Adrenal gland (tissue), 12 donors: ENCODE measurements around the gene CNTN4. TPM values are rescaled to one million over a fixed set of nuclear protein-coding genes. Genes with fewer than 3 reads are reported as not detected.

Experiments
- DNase-seq, 7 donors: peaks; one replicate each; pipeline ENCODE4 v3.0.0-alpha.2; 2019 to 2020
- H3K27ac ChIP-seq, 5 donors: fragments of 200-600 bp; sonication (generic) in 4 of 5; 1 replicate in 3 of 5; 2 replicates in 2 of 5; pipeline versions ENCODE4 v1.5.1 to v1.8.0; 2016 to 2020; ENCODE audit warnings: mild to moderate bottlenecking in 1 of 5
- H3K27me3 ChIP-seq: fragments of 200-600 bp; 2 replicates; pipeline ENCODE4 v1.8.0; 2021
- H3K36me3 ChIP-seq, 2 donors: fragments of 200-600 bp; replicated peaks in 1 of 2; 1 replicate in 1 of 2; 2 replicates in 1 of 2; pipeline versions ENCODE4 v1.5.1 to v1.8.0; 2018 to 2022
- H3K4me1 ChIP-seq, 2 donors: fragments of 200-600 bp; replicated peaks in 1 of 2; 1 replicate in 1 of 2; 2 replicates in 1 of 2; pipeline versions ENCODE4 v1.5.1 to v1.8.0; 2018 to 2021
- H3K4me3 ChIP-seq, 4 donors: fragments of 200-600 bp; sonication (generic) in 3 of 4; one replicate each; pipeline ENCODE4 v1.5.1; 2016 to 2018
- H3K9me3 ChIP-seq, 3 donors: fragments of 200-600 bp; sonication (generic) in 1 of 3; replicated peaks in 1 of 3; 1 replicate in 2 of 3; 2 replicates in 1 of 3; pipeline versions ENCODE4 v1.5.1 to v1.8.0; 2016 to 2021
- CTCF ChIP-seq, 6 experiments: fragments of 450-650 bp in 4 of 6; fragments of 200-600 bp in 2 of 6; sonication (generic) in 1 of 6; IDR thresholded peaks; 1 replicate in 5 of 6; 2 replicates in 1 of 6; pipeline versions ENCODE4 v1.5.1 to v1.8.0; 2016 to 2021; ENCODE audit warnings: antibody characterized with exemption in 6 of 6, mild to moderate bottlenecking in 2 of 6, moderate library complexity in 1 of 6
- POLR2A ChIP-seq, 2 donors: fragments of 450-650 bp; IDR thresholded peaks; one replicate each; pipeline ENCODE4 v1.6.1; 2017; ENCODE audit warnings: antibody characterized with exemption in 2 of 2, mild to moderate bottlenecking in 2 of 2, moderate library complexity in 1 of 2
- WGBS, 4 donors: extraction: QIAGEN DNeasy Blood & Tissue Kit in 2 of 4; methylation state at CpG; one replicate each; pipeline versions ENCODE4 v1.1.5 to v1.1.7; 2013 to 2017; 5-methylcytosine and 5-hydroxymethylcytosine counted together
- intact Hi-C, 2 donors: fragments of 100-400 bp; cut with DNase I; formaldehyde crosslinking; loops; one replicate each; pipeline versions ENCODE4 v1.14.1 to v1.15.0; 2022 to 2023
- polyA plus RNA-seq, 3 donors: library from polyadenylated mRNA; stranded (reverse); fragments of 200-250 nt in 2 of 3; fragments of 350-450 nt in 1 of 3; fragmentation: Illumina TruSeq in 1 of 3; extraction: RNeasy Lipid Tissue Mini Kit (QIAGEN cat#74804) in 1 of 3; gene quantifications; one replicate each; pipeline ENCODE4 v1.2.3, GENCODE V29; 2013 to 2014
- total RNA-seq, 9 donors: library from RNA; depleted of rRNA in 4 of 9; stranded (reverse); fragments of >200 nt in 4 of 9; fragments of 120-200 nt in 1 of 9; fragmentation: NEBNext Ultra II Directional in 1 of 9; extraction: Animal tissue kit (Norgen Biotek cat#: 25700) in 1 of 9; gene quantifications; one replicate each; pipeline versions ENCODE4 v1.1.0 to v1.2.4, GENCODE V29; 2013 to 2023
- donor health status: healthy with polysubstance abuse.
- donor health status: Bipolar disorder and iron deficiency.
- donor health status: DM: yes; HTN: yes; CAD: no.
- donor health status: DM: no; HTN: no; CAD: no.
- donor health status: DM: no; HTN: no; CAD: no.
- donor health status: DM: yes; HTN: yes; CAD: no.

CNTN4 gene
- total and polyA plus RNA-seq, 12 donors = 0.17 to 9.2 (median 1.6) TPM

- TF ChIP-seq POLR2A (IDR thresholded peaks at IDR 0.05) = no peak
- no peak for TF ChIP-seq CTCF (IDR thresholded peaks at IDR 0.05)
- H3K36me3 ChIP-seq = no peaks in the 10 kb centered on the region
- intact Hi-C loops = no loop called here
- no peaks in the 10 kb centered on the region for H3K27me3 ChIP-seq
- no peak for DNase-seq
- no peak overlapping the region for H3K4me3 ChIP-seq
- 22 to 64% (median 49%) methylated on average over 2 of the region's 2 CpGs for WGBS, 4 donors
- no peaks in the 10 kb centered on the region for H3K9me3 ChIP-seq
- no peak overlapping the region for H3K27ac ChIP-seq
- H3K4me1 ChIP-seq = no peaks in the 10 kb centered on the region
Observed at GRCh38 chr3:2218816-2219215, 120.2 kb downstream of the CNTN4 start.

- H3K4me3 ChIP-seq = no peak overlapping the region
- no peak for DNase-seq
- H3K9me3 ChIP-seq = no peaks in the 10 kb centered on the region
- TF ChIP-seq POLR2A (IDR thresholded peaks at IDR 0.05) (no peak), CTCF (IDR thresholded peaks at IDR 0.05) (no peak)
- H3K27ac ChIP-seq = no peak overlapping the region
- intact Hi-C loops = no loop called here
- H3K4me1 ChIP-seq = no peaks in the 10 kb centered on the region
- H3K36me3 ChIP-seq = no peaks in the 10 kb centered on the region
- no peaks in the 10 kb centered on the region for H3K27me3 ChIP-seq
- 67 to 73% (median 70%) methylated on average over 4 of the region's 4 CpGs for WGBS, 4 donors
Observed at GRCh38 chr3:2236203-2236602, 137.5 kb downstream of the CNTN4 start.

- Histone ChIP-seq H3K9me3 (no peaks in the 10 kb centered on the region), H3K36me3 (no peaks in the 10 kb centered on the region), H3K27me3 (no peaks in the 10 kb centered on the region), H3K4me3 (no peak overlapping the region), H3K4me1 (no peaks in the 10 kb centered on the region), H3K27ac (no peak overlapping the region)
- intact Hi-C loops = no loop called here
- no peak for TF ChIP-seq POLR2A (IDR thresholded peaks at IDR 0.05)
- no peak for TF ChIP-seq CTCF (IDR thresholded peaks at IDR 0.05)
- no peak for DNase-seq
Observed at GRCh38 chr3:2244137-2244536, 145.5 kb downstream of the CNTN4 start.

- Histone ChIP-seq H3K27ac (no peak overlapping the region), H3K36me3 (no peaks in the 10 kb centered on the region), H3K4me3 (no peak overlapping the region), H3K4me1 (no peaks in the 10 kb centered on the region), H3K27me3 (no peaks in the 10 kb centered on the region), H3K9me3 (no peaks in the 10 kb centered on the region)
- WGBS, 4 donors = 59 to 67% (median 63%) methylated on average over 6 of the region's 6 CpGs
- TF ChIP-seq POLR2A (IDR thresholded peaks at IDR 0.05) = no peak
- no peak for TF ChIP-seq CTCF (IDR thresholded peaks at IDR 0.05)
- DNase-seq = no peak
- intact Hi-C loops = no loop called here
Observed at GRCh38 chr3:2246873-2247648, 148.4 kb downstream of the CNTN4 start.
